HG03097 (cell line): ENCODE data around the gene OR9A2.

Experiments
- ATAC-seq: cut with Tn5 transposase; IDR thresholded peaks from one replicate; pipeline ENCODE4 v1.9.1; 2021; ENCODE audit not compliant: unreplicated experiment, low FRiP score

OR9A2 gene, protein sequence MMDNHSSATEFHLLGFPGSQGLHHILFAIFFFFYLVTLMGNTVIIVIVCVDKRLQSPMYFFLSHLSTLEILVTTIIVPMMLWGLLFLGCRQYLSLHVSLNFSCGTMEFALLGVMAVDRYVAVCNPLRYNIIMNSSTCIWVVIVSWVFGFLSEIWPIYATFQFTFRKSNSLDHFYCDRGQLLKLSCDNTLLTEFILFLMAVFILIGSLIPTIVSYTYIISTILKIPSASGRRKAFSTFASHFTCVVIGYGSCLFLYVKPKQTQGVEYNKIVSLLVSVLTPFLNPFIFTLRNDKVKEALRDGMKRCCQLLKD

DNA sequence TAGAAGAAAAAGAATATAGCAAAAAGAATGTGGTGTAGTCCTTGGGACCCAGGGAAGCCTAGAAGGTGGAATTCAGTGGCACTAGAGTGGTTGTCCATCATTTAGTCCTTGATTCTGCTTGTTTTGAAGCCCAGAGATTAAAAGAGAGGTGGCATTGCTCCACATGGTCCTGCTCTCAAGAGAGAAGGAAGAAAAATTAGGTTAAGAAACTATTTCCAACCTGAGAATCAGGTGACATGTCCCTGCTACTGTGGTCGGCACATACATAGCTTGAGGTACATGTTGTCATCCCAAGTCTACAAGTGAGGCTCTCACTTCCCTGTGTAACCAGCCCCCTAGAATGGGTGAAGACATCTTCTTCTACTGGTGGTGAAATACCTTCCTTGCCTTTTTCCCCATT is at the start of gene OR9A2:
TSS of gene OR9A2 (minus strand) at position 101 of the 400 bp plus-strand sequence. CDS start at position 101, 0 bp downstream.
- ATAC-seq = no peak

DNA sequence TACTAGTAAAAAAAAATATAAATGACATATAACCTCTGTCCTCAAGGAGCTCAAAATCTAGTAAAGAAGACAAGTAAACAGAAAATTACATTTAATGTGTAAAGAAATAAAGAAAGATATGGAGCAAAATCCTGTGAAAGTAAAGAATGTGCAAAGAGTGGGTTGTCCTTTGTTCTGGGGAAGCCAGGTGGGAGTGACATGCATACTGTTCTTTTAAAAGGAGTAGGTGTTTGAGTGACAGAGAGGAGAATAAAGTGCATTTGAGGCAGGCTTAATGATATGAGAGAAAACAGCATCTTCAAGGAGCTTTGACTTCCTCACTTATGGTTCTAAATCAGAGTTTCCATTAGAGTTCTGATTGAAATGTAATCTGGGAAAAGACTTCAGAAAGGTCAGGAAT is 47.2 kb upstream of the OR9A2 start:
- ATAC-seq = no peak

DNA sequence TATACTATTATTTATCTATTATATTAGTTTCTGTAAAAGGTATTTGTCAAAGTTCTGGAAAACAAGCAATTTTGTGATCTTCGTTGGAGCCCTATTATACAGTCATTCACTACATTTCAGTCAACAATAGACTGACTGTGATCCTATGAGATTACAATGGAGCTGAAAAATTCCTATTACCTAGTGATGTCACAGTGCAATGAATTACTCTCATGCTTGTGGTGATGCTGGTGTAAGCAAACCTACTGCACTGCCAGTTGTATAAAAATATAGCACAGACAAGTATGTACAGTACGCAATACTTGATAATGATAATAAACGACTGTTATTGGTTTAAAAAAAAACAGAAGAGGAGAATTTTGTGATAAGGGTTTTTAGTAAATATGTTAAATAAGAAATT is 46.6 kb upstream of the OR9A2 start:
- ATAC-seq = no peak

DNA sequence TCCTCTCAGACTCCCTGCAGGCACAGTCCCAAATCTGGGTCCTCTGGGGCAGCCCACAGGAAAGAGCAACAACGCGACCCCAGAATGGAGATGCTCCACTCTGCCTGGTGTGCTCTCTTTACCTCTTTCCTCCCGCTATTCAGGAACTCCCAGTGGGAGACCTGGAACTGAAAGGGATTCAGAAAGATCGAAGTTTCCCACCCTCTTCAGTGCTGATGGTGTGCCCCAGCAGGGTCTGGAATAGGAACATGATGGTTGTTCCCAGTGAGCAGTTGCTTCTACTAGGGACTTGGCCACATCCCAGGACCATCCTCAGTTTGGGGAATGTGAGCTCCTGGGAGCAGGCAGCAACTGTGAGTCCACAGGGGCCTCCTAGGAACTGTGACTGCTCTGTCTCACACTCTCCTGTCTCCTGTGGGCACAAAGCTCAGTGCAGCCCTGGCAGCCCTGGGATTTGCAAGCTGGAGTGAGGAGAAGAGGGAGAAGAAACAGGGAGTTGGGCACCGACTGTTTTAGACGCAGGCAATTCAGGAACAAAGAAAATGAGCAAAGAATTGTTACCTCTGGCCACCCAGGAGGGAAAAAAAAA is 43.1 kb upstream of the OR9A2 start:
- no peak for ATAC-seq

GRCh38 chr7:143068446-143068845 is 41.5 kb upstream of the OR9A2 start:
- no peak for ATAC-seq

DNA sequence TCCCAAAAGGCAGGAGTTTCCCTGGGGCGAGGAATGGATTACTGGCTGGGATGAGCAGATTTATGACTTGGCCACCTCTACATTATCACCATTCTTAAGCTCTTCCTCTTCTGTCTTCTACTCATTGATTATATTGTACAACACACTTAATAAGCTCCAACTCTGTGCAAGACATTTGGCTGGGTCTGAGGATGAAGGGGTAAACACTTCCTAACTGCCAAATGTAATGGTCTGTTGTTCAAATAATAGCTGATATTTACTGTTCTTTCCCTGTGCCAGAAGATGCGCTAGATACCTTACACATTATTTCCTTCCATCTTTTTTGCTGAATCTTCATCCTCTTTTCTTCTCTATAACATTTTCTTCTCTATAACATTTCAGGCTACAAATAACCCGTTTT is 36.8 kb upstream of the OR9A2 start:
- ATAC-seq = no peak

DNA sequence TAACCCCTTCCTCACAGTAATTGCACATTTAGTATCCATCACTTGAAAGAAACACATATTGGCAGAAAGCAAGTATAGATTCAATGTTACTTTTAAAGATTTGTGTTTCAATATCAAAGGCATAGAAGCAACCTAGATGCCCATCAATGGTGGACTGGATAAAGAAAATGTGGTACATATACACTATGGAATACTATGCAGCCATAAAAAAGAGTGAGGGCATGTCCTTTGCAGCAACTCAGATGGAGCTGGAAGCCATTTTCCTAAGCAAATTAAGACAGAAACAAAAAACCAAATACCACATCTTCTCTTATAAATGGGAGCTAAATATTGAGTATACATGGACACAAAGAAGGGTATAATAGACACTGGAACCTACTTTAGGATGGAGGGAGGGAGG is 28.8 kb upstream of the OR9A2 start:
- no peak for ATAC-seq

DNA sequence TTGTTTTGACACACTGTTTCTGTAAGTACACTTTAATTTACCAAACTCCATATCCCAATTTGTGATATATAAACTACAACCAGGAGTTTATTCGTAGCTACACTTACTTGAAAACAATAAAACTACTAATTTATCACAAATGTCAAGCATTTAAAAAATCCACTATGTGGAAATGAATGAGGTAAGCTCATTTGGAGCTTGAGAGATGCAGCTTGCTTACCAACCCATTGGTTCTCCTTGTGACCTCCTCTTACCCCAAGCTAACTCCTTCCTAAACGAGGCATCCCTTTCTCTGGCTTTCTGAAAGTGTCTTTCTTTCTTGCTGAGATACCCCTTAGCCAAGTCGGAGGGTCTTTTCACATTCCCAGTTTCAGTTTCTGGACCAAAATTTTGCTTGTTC is 27.7 kb upstream of the OR9A2 start:
- ATAC-seq = no peak

- no peak for ATAC-seq
These were observed 25.1 kb upstream of the OR9A2 start, which contains the start of gene OR6V1 for GRCh38 chr7:143052041-143052440. TSS of gene OR6V1 (plus strand) at chr7:143052341. CDS start at chr7:143052341, 0 bp downstream.

DNA sequence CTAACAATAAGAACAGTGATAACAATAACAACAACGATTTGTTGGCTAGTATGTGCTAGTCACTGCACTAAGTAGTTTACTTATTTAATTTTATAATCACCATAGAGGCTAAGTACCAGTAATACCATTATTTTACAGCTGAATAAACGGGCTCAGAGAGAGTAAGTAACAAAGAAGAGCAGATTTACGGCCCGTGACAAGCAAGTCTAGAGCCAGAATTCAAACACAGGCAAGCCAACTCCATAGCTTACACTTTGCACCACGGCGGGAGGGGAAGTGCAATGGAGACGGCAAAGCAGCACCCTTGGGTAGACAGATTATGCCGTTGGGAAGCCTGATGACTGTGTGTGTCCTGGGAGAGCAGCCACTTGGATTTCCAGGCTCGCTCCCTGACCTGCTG is 24.0 kb upstream of the OR9A2 start:
- ATAC-seq = no peak

DNA sequence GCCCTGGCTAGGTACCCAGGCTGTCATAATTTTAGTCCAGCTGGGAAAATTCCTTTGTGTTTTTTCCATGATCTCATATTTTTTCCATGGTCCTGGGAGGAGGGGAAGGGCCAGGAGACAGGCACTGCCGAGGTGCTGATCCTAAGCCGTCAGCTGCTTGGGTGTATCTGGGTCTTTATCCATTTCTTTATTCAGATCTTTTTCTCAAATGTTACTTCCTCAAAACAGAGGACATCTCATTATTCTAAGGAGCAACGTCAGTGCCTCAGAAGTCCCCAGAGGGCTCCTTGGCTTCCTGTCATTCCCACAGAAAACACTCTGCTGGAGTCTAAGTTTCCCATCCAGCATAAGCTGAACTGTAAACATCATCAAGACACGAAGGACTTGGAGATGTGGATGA is 22.4 kb upstream of the OR9A2 start:
- no peak for ATAC-seq

DNA sequence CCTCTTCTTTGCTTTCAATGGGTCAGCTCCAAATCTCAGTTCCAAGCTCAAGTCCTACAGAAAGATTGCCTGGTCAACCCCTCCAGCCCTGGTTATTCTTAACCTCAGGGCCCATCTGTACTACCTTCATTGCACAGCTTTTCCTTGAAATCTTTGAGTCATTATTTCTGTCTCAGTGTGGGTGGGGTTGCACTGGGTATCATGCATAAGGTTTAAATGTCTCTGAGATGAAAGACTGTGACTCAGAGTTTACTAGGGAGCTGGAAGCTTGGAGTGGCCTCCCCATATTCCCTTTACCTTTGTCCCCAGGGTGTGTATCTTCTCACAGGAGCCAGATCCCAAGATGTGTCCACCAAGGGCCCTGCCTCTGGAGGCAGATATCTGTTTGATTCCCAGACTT is 21.9 kb upstream of the OR9A2 start:
- no peak for ATAC-seq

GRCh38 chr7:143047326-143047725 is 20.4 kb upstream of the OR9A2 start:
- no peak for ATAC-seq

DNA sequence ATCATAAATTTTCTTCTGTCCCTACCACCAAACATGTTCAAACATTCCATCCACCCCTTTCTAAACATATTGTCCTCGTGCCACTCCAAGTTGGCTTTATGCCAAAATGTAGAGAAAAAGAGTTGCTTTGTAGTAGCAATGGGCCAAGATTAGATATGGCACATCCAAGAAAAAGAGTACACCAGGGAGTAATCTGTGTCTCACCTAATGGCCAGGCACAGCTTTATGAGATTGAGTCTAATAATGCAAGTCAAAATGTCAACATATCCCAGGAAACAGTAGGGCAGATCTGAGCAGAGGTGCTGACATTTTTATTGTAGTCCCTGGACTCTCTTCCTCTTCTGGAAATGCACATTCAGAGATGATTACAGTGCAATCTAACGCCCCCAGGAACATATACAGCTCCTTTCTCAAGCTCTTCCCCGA is 19.5 kb upstream of the OR9A2 start:
- no peak for ATAC-seq

GRCh38 chr7:143043391-143043790 is 16.5 kb upstream of the OR9A2 start:
- ATAC-seq = no peak

GRCh38 chr7:143042790-143043271 is 15.9 kb upstream of the OR9A2 start:
- no peak for ATAC-seq

- ATAC-seq = no peak
These were observed 15.3 kb upstream of the OR9A2 start for GRCh38 chr7:143042159-143042789.

GRCh38 chr7:143041346-143041745 is 14.4 kb upstream of the OR9A2 start:
- no peak for ATAC-seq

DNA sequence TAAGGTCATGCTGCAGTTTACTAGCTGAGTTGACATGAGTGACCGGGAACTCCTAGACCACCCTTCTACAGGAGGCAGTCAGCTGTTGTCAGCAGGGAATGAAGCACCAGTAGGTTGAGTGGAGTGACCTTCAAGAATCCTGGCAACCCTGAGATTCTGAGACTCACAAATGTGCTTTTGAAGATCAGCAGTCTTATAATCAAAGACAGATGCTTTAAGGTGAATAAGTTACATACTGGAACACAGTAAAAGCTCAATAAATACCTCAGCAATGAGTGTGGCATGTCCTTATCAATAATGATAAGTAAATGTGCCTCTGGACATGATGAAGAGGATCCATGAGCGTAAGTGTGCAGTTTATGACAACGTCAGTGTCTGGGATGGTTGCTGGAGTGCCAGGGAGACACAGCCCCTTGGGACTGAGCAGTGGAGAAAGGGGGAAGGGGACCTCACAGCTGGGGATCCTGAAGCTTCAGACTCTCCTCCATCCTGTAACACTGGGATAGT is 13.3 kb upstream of the OR9A2 start:
- ATAC-seq = no peak

- no peak for ATAC-seq
These were observed 11.7 kb upstream of the OR9A2 start for GRCh38 chr7:143038635-143039034.

- no peak for ATAC-seq
These were observed 751 bp upstream of the OR9A2 start for GRCh38 chr7:143027683-143028082.

- no peak for ATAC-seq
These were observed 1.6 kb downstream of the OR9A2 start for GRCh38 chr7:143025371-143025770.
